Stimulated activated naive B cell treated with anti-CD40 and anti-IgM and Interleukin-4, amounts not matched to agents 10 μg/mL and 1 μg/mL and 100 μg/mL, for 72 hours (primary cell): ENCODE results near the gene TTLL11.
A peak's percentile ranks its signal among the peaks of the same experiment; 100 is the strongest.

Experiments
- ATAC-seq, 2 donors: fragments of 150-1000 bp; cut with Tn5 transposase; replicated peaks; 2 replicates each; pipeline ENCODE4 v1.10.0; 2021; ENCODE audit warnings: moderate library complexity in 1 of 2
- DNase-seq: peaks from one replicate; pipeline ENCODE4 v3.0.0; 2021
- H3K27ac Mint-ChIP-seq: one replicate; pipeline ENCODE4 v1.8.0; 2022; ENCODE audit warnings: mild to moderate bottlenecking, mixed read lengths
- H3K27me3 Mint-ChIP-seq, 2 donors: one replicate each; pipeline ENCODE4 v1.8.0; 2022; ENCODE audit warnings: mixed read lengths in 2 of 2
- H3K36me3 Mint-ChIP-seq, 2 donors: one replicate each; pipeline ENCODE4 v1.8.0; 2022; ENCODE audit warnings: mixed read lengths in 2 of 2, mild to moderate bottlenecking in 1 of 2
- H3K4me1 Mint-ChIP-seq, 2 donors: one replicate each; pipeline ENCODE4 v1.8.0; 2022; ENCODE audit warnings: mixed read lengths in 2 of 2, mild to moderate bottlenecking in 1 of 2
- H3K4me3 Mint-ChIP-seq, 2 donors: one replicate each; pipeline ENCODE4 v1.8.0; 2022; ENCODE audit warnings: mild to moderate bottlenecking in 2 of 2, mixed read lengths in 2 of 2, moderate library complexity in 1 of 2
- H3K9me3 Mint-ChIP-seq, 2 donors: one replicate each; pipeline ENCODE4 v1.8.0; 2022; ENCODE audit warnings: mixed read lengths in 2 of 2, mild to moderate bottlenecking in 1 of 2

TTLL11 gene

GRCh38 chr9:121822093-121823085, 270.7 kb downstream of the TTLL11 start:
- Mint-ChIP-seq H3K9me3 (no peaks in the 10 kb centered on the region), H3K36me3 (no peaks in the 10 kb centered on the region), H3K27ac (no peak overlapping the region), H3K4me1 (peaks cover 3 to 10% of the 10 kb centered on the region in 2 donors), H3K27me3 (peaks cover 0 to 22% of the 10 kb centered on the region in 2 donors), H3K4me3 (no peak overlapping the region)
- DNase-seq (no peak), ATAC-seq (no peak)

GRCh38 chr9:121821326-121821725, 271.8 kb downstream of the TTLL11 start:
- H3K27ac Mint-ChIP-seq: no peak overlapping the region
- ATAC-seq (no peak), DNase-seq (no peak)
- no peaks in the 10 kb centered on the region for H3K36me3 Mint-ChIP-seq
- peaks cover 3 to 10% of the 10 kb centered on the region in 2 donors for H3K4me1 Mint-ChIP-seq
- no peaks in the 10 kb centered on the region for H3K9me3 Mint-ChIP-seq
- no peak overlapping the region for H3K4me3 Mint-ChIP-seq
- peaks cover 2 to 22% of the 10 kb centered on the region in 2 donors for H3K27me3 Mint-ChIP-seq

- ATAC-seq: no peak
- DNase-seq: no peak
- Mint-ChIP-seq H3K27me3 (peaks cover 3 to 22% of the 10 kb centered on the region in 2 donors), H3K9me3 (no peaks in the 10 kb centered on the region), H3K36me3 (no peaks in the 10 kb centered on the region), H3K4me3 (no peak overlapping the region), H3K27ac (peak overlapping the region; percentile 67), H3K4me1 (peaks cover 3 to 10% of the 10 kb centered on the region in 2 donors)
Observed at GRCh38 chr9:121820286-121821005, 272.7 kb downstream of the TTLL11 start.

- Mint-ChIP-seq H3K4me1 (peaks cover 3 to 10% of the 10 kb centered on the region in 2 donors), H3K9me3 (no peaks in the 10 kb centered on the region), H3K27ac (no peak overlapping the region), H3K4me3 (no peak overlapping the region), H3K27me3 (peaks cover 3 to 22% of the 10 kb centered on the region in 2 donors), H3K36me3 (no peaks in the 10 kb centered on the region)
- no peak for DNase-seq
- ATAC-seq: peak in 1 of 2 donors; percentile 14
Observed at GRCh38 chr9:121819428-121820231, 273.5 kb downstream of the TTLL11 start.

- Mint-ChIP-seq H3K36me3 (no peaks in the 10 kb centered on the region), H3K27ac (no peak overlapping the region), H3K4me1 (peaks cover 3 to 10% of the 10 kb centered on the region in 2 donors), H3K9me3 (no peaks in the 10 kb centered on the region), H3K4me3 (no peak overlapping the region), H3K27me3 (peaks cover 3 to 22% of the 10 kb centered on the region in 2 donors)
- ATAC-seq (no peak), DNase-seq (no peak)
Observed at GRCh38 chr9:121818841-121819427, 274.2 kb downstream of the TTLL11 start.

GRCh38 chr9:121818016-121818661, 275.0 kb downstream of the TTLL11 start:
- ATAC-seq (no peak), DNase-seq (no peak)
- no peak overlapping the region for H3K4me3 Mint-ChIP-seq
- H3K9me3 Mint-ChIP-seq: no peaks in the 10 kb centered on the region
- no peaks in the 10 kb centered on the region for H3K36me3 Mint-ChIP-seq
- peaks cover 3 to 22% of the 10 kb centered on the region in 2 donors for H3K27me3 Mint-ChIP-seq
- peaks cover 3 to 10% of the 10 kb centered on the region in 2 donors for H3K4me1 Mint-ChIP-seq
- H3K27ac Mint-ChIP-seq: peak overlapping the region; percentile 85

- Mint-ChIP-seq H3K27ac (no peak overlapping the region), H3K36me3 (no peaks in the 10 kb centered on the region), H3K9me3 (no peaks in the 10 kb centered on the region), H3K4me3 (no peak overlapping the region), H3K27me3 (peaks cover 3 to 22% of the 10 kb centered on the region in 2 donors), H3K4me1 (peaks cover 3 to 10% of the 10 kb centered on the region in 2 donors)
- ATAC-seq (no peak), DNase-seq (no peak)
Observed at GRCh38 chr9:121817476-121817875, 275.6 kb downstream of the TTLL11 start.

GRCh38 chr9:121816845-121817450, 276.2 kb downstream of the TTLL11 start:
- ATAC-seq (no peak), DNase-seq (no peak)
- no peaks in the 10 kb centered on the region for H3K9me3 Mint-ChIP-seq
- no peak overlapping the region for H3K4me3 Mint-ChIP-seq
- no peak overlapping the region for H3K27ac Mint-ChIP-seq
- peaks cover 3 to 10% of the 10 kb centered on the region in 2 donors for H3K4me1 Mint-ChIP-seq
- no peaks in the 10 kb centered on the region for H3K36me3 Mint-ChIP-seq
- H3K27me3 Mint-ChIP-seq: peaks cover 3 to 22% of the 10 kb centered on the region in 2 donors

- Mint-ChIP-seq H3K27ac (no peak overlapping the region), H3K27me3 (peaks cover 3 to 22% of the 10 kb centered on the region in 2 donors), H3K9me3 (no peaks in the 10 kb centered on the region), H3K4me1 (peaks cover 5 to 10% of the 10 kb centered on the region in 2 donors), H3K36me3 (no peaks in the 10 kb centered on the region), H3K4me3 (no peak overlapping the region)
- DNase-seq (no peak), ATAC-seq (no peak)
Observed at GRCh38 chr9:121816449-121816817, 276.7 kb downstream of the TTLL11 start.

GRCh38 chr9:121815546-121816448, 277.3 kb downstream of the TTLL11 start:
- peaks cover 5 to 10% of the 10 kb centered on the region in 2 donors for H3K4me1 Mint-ChIP-seq
- no peaks in the 10 kb centered on the region for H3K36me3 Mint-ChIP-seq
- no peak for DNase-seq
- no peak overlapping the region for H3K27ac Mint-ChIP-seq
- H3K27me3 Mint-ChIP-seq: peaks cover 3 to 22% of the 10 kb centered on the region in 2 donors
- no peaks in the 10 kb centered on the region for H3K9me3 Mint-ChIP-seq
- no peak for ATAC-seq
- no peak overlapping the region for H3K4me3 Mint-ChIP-seq

- H3K27me3 Mint-ChIP-seq: peaks cover 3 to 22% of the 10 kb centered on the region in 2 donors
- no peak overlapping the region for H3K4me3 Mint-ChIP-seq
- peaks cover 5 to 10% of the 10 kb centered on the region in 2 donors for H3K4me1 Mint-ChIP-seq
- H3K9me3 Mint-ChIP-seq: no peaks in the 10 kb centered on the region
- ATAC-seq (no peak), DNase-seq (no peak)
- H3K36me3 Mint-ChIP-seq: no peaks in the 10 kb centered on the region
- H3K27ac Mint-ChIP-seq: no peak overlapping the region
Observed at GRCh38 chr9:121815084-121815483, 278.0 kb downstream of the TTLL11 start.

GRCh38 chr9:121814594-121814993, 278.5 kb downstream of the TTLL11 start:
- peaks cover 3 to 17% of the 10 kb centered on the region in 2 donors for H3K27me3 Mint-ChIP-seq
- no peaks in the 10 kb centered on the region for H3K36me3 Mint-ChIP-seq
- DNase-seq: no peak
- no peak overlapping the region for H3K4me3 Mint-ChIP-seq
- no peak for ATAC-seq
- H3K4me1 Mint-ChIP-seq: peaks cover 2 to 6% of the 10 kb centered on the region in 2 donors
- H3K27ac Mint-ChIP-seq: no peak overlapping the region
- no peaks in the 10 kb centered on the region for H3K9me3 Mint-ChIP-seq
